IPS DF 4.7 (cell line): ENCODE data around the gene GCDH.
"Not testable (repeated sequence)": the region's sequence is repeated elsewhere in the genome, so short reads cannot be mapped to it uniquely, and the experiment has no call there.

ENCODE experiments used
- DNase-seq: peaks from one replicate; pipeline ENCODE4 v3.0.0-alpha.2; 2013; ENCODE audit warnings: low spot score; ENCODE audit errors: extremely low read depth

GCDH gene

DNA sequence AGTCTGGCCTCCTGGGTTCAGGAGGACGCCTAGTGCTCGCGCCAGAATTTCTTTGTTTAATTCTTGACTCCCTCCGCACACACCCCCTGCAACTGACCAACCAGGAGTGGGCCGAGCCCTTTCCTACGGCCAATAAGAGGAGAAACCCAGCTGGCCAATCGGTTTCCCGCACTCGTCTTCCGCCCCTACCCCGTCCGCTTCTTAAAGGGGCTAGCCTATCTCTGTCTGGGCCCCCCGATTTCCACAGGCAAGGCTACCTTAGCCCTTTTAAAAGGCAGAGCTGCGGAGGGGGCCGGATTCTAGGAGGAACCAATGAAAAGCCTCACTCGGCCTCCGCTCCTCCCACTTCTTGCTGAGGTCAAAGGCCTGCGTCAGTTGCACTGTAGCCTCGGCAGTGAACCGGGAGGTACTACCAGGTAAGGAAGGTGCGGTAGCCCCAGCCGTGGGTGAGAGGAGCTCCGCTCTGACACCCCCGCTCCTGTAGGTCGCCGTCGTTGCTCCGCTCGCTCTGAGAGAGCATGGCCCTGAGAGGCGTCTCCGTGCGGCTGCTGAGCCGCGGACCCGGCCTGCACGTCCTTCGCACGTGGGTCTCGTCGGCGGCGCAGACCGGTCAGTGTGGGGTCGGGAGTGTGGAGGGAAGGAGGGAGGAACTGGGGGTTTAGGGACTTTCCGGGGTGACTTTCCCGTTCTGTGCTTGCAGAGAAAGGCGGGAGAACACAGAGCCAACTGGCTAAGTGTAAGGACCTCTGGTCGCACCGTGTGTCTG lies at the start of gene GCDH:
TSS of gene GCDH (plus strand) at position 374 of the 766 bp plus-strand sequence. CDS start at position 519, 145 bp downstream.
- DNase-seq = peak; percentile 97

DNA sequence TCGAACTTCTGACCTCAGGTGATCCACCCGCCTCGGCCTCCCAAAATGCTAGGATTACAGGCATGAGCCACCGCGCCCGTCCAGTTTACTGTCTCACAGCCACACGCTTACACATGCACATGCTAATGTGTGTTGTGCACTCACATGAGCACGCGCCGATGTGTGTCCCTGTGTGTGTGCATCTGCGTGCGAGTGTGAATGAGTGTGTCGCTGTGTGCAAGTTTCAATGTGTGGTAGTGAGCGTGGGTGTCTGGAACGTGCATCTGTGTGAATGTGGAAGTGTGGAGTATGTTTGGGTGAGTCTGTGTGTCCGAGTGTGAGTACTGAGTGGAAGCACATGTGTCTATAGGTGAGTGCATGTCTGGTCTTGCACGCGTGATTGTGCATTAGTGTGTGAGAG lies 48.4 kb upstream of the GCDH start:
- DNase-seq = no peak

- no peak for DNase-seq
These were observed 47.6 kb upstream of the GCDH start for GRCh38 chr19:12843328-12843727.

GRCh38 chr19:12843999-12844732 lies 46.8 kb upstream of the GCDH start:
- DNase-seq = no peak

- not testable (repeated sequence) for DNase-seq
These were observed 44.3 kb upstream of the GCDH start for GRCh38 chr19:12846613-12847012.

DNA sequence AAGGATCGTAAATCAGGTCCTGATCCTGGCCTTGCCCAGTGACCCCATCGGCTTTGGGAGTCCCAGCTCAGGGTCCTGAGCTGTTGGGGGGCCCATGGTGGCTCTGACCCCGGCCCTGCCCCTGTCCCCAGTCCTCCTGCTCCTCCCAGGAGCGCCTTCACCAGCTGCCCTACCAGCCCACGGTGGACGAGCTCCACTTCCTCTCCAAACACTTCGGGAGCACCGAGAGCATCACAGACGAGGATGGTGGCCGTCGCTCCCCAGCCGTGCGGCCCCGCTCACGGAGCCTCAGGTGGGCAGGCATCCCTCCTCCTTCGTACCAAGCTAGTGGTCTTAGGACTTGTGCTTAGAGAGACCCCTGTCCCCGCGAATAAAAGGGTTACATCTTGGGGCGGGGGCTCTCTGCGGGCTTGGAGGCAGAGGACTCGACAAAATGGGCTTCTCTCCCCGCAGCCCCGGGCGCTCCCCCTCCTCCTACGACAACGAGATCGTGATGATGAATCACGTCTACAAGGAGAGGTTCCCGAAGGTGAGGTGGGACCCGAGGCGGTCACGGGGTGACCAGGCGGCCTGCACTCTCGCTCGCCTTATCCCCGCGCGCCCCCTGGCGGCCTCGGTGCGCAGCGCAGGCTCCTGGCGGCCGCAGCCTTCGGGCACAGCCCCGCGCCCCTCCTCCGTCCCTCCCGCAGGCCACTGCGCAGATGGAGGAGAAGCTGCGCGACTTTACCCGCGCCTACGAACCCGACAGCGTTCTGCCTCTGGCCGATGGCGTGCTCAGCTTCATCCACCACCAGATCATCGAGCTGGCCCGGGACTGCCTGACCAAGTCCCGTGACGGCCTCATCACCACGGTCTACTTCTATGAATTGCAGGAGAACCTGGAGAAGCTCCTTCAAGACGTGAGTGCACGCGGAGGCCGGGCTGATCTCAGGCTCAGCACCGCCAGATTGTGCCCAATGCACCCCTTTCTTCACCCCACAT lies 43.5 kb upstream of the GCDH start:
- DNase-seq = no peak

DNA sequence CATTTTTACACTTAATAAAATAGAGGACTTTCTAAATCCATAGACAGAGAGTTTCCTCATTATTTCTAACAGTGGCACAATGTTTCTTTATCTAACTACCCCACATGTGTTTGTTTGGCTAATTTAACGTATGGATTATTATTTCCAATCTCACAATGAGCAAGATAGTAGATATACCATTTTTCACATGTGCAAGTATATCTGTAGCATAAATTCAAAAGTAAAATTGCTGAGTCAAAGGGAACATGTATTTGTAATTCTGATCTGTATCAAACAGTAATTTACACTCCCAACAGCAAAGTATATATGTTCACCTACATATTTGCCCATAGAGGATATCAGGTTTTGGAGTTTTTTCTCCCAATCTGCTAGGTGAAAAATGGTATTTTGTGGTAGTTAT lies 34.3 kb upstream of the GCDH start:
- DNase-seq = no peak

GRCh38 chr19:12858041-12858928 lies 32.7 kb upstream of the GCDH start:
- DNase-seq = no peak

DNA sequence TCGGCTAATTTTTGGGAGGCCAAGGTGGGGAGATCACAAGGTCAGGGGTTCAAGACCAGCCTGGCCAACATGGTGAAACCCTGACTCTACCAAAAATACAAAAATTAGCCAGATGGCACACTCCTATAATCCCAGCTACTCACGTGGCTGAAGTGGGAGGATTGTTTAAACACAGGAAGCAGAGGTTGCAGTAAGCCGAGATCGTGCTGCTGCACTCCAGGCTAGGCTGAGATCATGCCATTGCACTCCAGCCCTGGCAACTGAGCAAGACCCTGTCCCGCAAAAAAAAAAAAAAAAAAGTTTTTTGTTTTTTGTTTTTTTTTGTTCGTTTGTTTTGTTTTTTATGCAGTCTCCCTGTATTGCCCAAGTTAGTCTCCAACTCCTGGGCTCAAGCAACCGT lies 31.4 kb upstream of the GCDH start:
- DNase-seq = no peak

GRCh38 chr19:12864143-12864542 lies 26.8 kb upstream of the GCDH start:
- DNase-seq = no peak

GRCh38 chr19:12864721-12865715 lies 25.9 kb upstream of the GCDH start:
- no peak for DNase-seq

DNA sequence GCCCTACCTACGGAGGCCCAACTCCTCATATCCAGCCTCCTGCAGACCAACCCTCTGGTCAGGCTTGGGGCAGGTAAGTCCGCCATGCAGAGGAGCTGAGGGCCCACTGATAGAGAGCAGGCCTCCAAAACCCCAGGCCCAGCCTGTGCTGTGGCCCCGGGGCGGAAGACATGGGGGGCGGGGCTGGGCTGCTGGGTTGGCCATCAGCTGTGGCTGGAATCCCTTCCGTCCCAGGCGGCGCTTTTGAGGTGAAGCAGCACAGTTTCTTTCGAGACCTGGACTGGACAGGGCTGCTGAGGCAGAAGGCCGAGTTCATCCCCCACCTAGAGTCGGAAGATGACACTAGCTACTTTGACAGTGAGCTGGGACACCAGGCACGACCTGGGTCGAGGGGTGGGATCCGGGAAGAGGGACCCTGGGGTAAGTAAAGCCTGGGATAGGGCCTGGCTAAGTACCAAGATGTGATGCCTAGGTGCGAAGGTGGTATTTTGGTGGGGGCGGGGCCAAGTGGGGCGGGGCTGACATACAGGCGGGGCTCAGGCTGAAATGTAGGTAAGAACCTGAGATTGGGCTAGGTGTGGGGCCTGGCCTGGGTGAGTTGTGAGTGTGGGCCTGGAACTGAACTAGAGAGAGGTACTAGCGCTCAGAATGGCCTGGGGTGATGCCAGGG lies 25.1 kb upstream of the GCDH start:
- DNase-seq = no peak

DNA sequence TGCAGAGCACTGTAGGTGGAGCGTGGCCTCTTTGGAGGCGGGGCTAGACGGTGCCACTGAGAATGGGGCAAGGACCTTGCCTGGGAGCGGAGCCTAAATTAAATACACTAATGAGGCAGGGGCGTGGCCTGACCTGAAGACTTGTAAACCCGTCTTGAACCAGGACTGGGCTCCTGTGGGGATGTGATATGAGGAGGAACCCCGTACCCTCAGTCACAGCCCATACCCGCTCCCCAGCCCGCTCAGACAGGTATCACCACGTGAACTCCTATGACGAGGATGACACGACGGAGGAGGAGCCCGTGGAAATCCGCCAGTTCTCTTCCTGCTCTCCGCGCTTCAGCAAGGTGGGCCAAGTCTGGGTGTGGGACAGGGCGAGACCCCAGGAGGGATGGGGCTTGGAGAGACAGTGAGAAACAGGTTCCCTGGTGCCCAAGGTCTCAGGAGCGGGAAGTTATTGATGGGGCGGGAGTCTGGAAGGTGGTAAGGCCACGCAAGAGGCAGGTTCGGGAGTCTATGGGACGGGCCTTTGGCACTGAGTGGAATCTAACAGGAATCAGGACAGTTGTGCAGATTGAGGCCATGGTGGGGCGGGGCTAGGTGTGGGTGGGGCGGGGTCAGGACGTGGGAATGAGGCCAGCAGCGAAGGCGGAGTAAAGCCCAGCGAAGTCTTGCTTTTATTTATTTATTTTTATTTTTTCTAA lies 24.4 kb upstream of the GCDH start:
- no peak for DNase-seq

GRCh38 chr19:12867120-12868099 lies 23.6 kb upstream of the GCDH start:
- DNase-seq = no peak

- DNase-seq = no peak
These were observed 22.3 kb upstream of the GCDH start for GRCh38 chr19:12868540-12869112.

GRCh38 chr19:12871681-12872080 lies 19.3 kb upstream of the GCDH start:
- no peak for DNase-seq

DNA sequence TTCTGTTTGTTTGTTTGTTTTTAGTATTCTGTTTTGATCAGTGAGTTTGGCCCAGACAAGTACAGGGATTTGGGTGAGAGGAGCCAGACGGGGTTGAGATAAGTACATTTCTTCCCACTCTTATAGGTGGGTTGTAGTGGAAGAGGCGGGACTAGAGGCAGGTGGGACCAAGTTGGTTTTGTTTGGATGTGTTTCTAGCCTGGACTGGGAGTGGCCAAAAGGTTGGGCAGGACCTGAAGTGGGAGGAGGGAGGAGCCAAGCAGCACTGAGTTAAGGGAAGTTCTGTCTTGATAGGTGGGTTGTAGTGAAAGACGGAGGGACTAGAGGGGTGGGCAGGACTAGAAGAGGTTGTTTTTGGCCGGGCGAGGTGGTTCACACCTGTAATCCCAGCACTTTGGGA lies 18.7 kb upstream of the GCDH start:
- no peak for DNase-seq
